ENCODE data around the gene LARGE1. TPM values are rescaled to one million over a fixed set of nuclear protein-coding genes. Genes with fewer than 3 reads are reported as not detected.

Gene LARGE1
- total and polyA plus RNA-seq, 2 of the 13 experiments (the other 11 are each of a cell fraction or from before 2014, with no cell fraction given) = 8.4 to 11.0 TPM

- TF ChIP-seq, protein P1, sequence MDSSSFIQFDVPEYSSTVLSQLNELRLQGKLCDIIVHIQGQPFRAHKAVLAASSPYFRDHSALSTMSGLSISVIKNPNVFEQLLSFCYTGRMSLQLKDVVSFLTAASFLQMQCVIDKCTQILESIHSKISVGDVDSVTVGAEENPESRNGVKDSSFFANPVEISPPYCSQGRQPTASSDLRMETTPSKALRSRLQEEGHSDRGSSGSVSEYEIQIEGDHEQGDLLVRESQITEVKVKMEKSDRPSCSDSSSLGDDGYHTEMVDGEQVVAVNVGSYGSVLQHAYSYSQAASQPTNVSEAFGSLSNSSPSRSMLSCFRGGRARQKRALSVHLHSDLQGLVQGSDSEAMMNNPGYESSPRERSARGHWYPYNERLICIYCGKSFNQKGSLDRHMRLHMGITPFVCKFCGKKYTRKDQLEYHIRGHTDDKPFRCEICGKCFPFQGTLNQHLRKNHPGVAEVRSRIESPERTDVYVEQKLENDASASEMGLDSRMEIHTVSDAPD (CRISPR knock-in tag; IDR thresholded peaks at IDR 0.05) = no peak
- no peak for TF ChIP-seq ZNF230 (CRISPR knock-in tag; IDR thresholded peaks at IDR 0.05)
- no peak for TF ChIP-seq DR1 (CRISPR knock-in tag; IDR thresholded peaks at IDR 0.05)
- TF ChIP-seq ZNF629 (CRISPR knock-in tag; conservative IDR thresholded peaks at IDR 0.05) = peak; percentile 17; the same call in 1 of the 2 replicates
- peak; percentile 63; the same call in 1 of the 2 replicates for TF ChIP-seq ZBTB20 (CRISPR knock-in tag; IDR thresholded peaks at IDR 0.05; ENCODE audit: borderline replicate concordance, low read depth)
- TF ChIP-seq ZNF589 (CRISPR knock-in tag; conservative IDR thresholded peaks at IDR 0.05) = no peak
- peak; percentile 17 for TF ChIP-seq ASH2L (IDR thresholded peaks at IDR 0.05; ENCODE audit: insufficient read length, low read depth, low read length)
- 0 out of 2 replicates have a peak, but pooled peaks have one; percentile 59 for TF ChIP-seq EHMT2 (IDR thresholded peaks at IDR 0.05; ENCODE audit: borderline replicate concordance, low read depth, low read length)
- no peak for TF ChIP-seq MAF1 (CRISPR knock-in tag; IDR thresholded peaks at IDR 0.05; ENCODE audit: borderline replicate concordance)
- peak; percentile 95 for TF ChIP-seq TBX2 (CRISPR knock-in tag; IDR thresholded peaks at IDR 0.05; ENCODE audit: borderline replicate concordance)
- no peak for TF ChIP-seq HIC2 (CRISPR knock-in tag; IDR thresholded peaks at IDR 0.05; ENCODE audit: low read depth)
- TF ChIP-seq ZFP36L1 (CRISPR knock-in tag; IDR thresholded peaks at IDR 0.05) = no peak
- TF ChIP-seq, protein P2, sequence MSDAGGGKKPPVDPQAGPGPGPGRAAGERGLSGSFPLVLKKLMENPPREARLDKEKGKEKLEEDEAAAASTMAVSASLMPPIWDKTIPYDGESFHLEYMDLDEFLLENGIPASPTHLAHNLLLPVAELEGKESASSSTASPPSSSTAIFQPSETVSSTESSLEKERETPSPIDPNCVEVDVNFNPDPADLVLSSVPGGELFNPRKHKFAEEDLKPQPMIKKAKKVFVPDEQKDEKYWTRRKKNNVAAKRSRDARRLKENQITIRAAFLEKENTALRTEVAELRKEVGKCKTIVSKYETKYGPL (CRISPR knock-in tag; IDR thresholded peaks at IDR 0.05) = no peak
- no peak for TF ChIP-seq ZNF101 (CRISPR knock-in tag; IDR thresholded peaks at IDR 0.05; ENCODE audit: borderline replicate concordance, low read depth)
- no peak for TF ChIP-seq ISX (CRISPR knock-in tag; conservative IDR thresholded peaks at IDR 0.05)
- no peak for TF ChIP-seq TAF15 (IDR thresholded peaks at IDR 0.05; ENCODE audit: low read depth, low read length, poor library complexity, severe bottlenecking)
- 0 out of 2 replicates have a peak, but pooled peaks have one; percentile 20 for TF ChIP-seq YEATS4 (CRISPR knock-in tag; IDR thresholded peaks at IDR 0.05; ENCODE audit: borderline replicate concordance)
- TF ChIP-seq GABPB1 (CRISPR knock-in tag; IDR thresholded peaks at IDR 0.05) = no peak
- 0 out of 2 replicates have a peak, but pooled peaks have one; percentile 51 for TF ChIP-seq ERF (CRISPR knock-in tag; IDR thresholded peaks at IDR 0.05)
- TF ChIP-seq NR1H2 (CRISPR knock-in tag; IDR thresholded peaks at IDR 0.05; ENCODE audit: borderline replicate concordance, low read depth) = no peak
- TF ChIP-seq ZFAT (CRISPR knock-in tag; conservative IDR thresholded peaks at IDR 0.05) = no peak
- no peak for TF ChIP-seq KDM2A (CRISPR knock-in tag; IDR thresholded peaks at IDR 0.05; ENCODE audit: borderline replicate concordance, low read depth)
- TF ChIP-seq TRIM24 (CRISPR knock-in tag; IDR thresholded peaks at IDR 0.05) = peak; percentile 80
- no peak for TF ChIP-seq ZUFSP (CRISPR knock-in tag; IDR thresholded peaks at IDR 0.05; ENCODE audit: borderline replicate concordance)
- 0 out of 2 replicates have a peak, but pooled peaks have one; percentile 23 for TF ChIP-seq MTA1 (CRISPR knock-in tag; IDR thresholded peaks at IDR 0.05; ENCODE audit: borderline replicate concordance)
- TF ChIP-seq RAD51 (IDR thresholded peaks at IDR 0.05; ENCODE audit: borderline replicate concordance) = no peak
These were observed 409.8 kb downstream of the LARGE1 start (continued) for GRCh38 chr22:33510429-33510904.
